PC-3 (cell line): ENCODE data around the gene LRBA.

Experiments used
- CTCF ChIP-seq: fragments of 300-600 bp; sonication (generic); conservative IDR thresholded peaks from 2 replicates; pipeline ENCODE4 v1.5.1; 2017; ENCODE audit warnings: antibody characterized with exemption, low read depth, mild to moderate bottlenecking, low read length
- EZH2 ChIP-seq: fragments of 300-600 bp; sonication (generic); IDR thresholded peaks from one replicate; pipeline ENCODE4 v1.6.1; 2017; ENCODE audit warnings: antibody characterized with exemption, mild to moderate bottlenecking, low read length; ENCODE audit not compliant: unreplicated experiment
- EZH2phosphoT487 ChIP-seq: fragments of 300-600 bp; sonication (generic); IDR thresholded peaks from 2 replicates; pipeline ENCODE4 v1.6.1; 2018; ENCODE audit warnings: mild to moderate bottlenecking, antibody characterized with exemption, low read length, borderline replicate concordance

- TF ChIP-seq CTCF = no peak
- TF ChIP-seq EZH2phosphoT487 = no peak
- TF ChIP-seq EZH2 = no peak
Observed at GRCh38 chr4:150863456-150863855, 151.6 kb downstream of the LRBA start.
